Measurements from ENCODE around the gene PUM1.
"Not testable (repeated sequence)": the region's sequence is repeated elsewhere in the genome, so short reads cannot be mapped to it uniquely, and the experiment has no call there.

PUM1 gene

GRCh38 chr1:31095985-31096384 lies 30.5 kb upstream of the PUM1 start:
- Histone ChIP-seq H3K27me3 (replicated peaks; ENCODE audit: control insufficient read depth, insufficient read depth, low read length) (no peaks in the 10 kb centered on the region), H3K9ac (ENCODE audit: low read length) (no peak overlapping the region), H3K9me3 (ENCODE audit: control insufficient read depth, low read length) (no peaks in the 10 kb centered on the region), H3K4me1 (ENCODE audit: control insufficient read depth, insufficient read depth, low read length) (peaks cover 18% of the 10 kb centered on the region), H3K4me3 (ENCODE audit: low read length) (no peak overlapping the region), H3K36me3 (ENCODE audit: control insufficient read depth, insufficient read depth, low read length, severe bottlenecking) (no peaks in the 10 kb centered on the region)
- no peak for DNase-seq (ENCODE audit: low read depth)

DNA sequence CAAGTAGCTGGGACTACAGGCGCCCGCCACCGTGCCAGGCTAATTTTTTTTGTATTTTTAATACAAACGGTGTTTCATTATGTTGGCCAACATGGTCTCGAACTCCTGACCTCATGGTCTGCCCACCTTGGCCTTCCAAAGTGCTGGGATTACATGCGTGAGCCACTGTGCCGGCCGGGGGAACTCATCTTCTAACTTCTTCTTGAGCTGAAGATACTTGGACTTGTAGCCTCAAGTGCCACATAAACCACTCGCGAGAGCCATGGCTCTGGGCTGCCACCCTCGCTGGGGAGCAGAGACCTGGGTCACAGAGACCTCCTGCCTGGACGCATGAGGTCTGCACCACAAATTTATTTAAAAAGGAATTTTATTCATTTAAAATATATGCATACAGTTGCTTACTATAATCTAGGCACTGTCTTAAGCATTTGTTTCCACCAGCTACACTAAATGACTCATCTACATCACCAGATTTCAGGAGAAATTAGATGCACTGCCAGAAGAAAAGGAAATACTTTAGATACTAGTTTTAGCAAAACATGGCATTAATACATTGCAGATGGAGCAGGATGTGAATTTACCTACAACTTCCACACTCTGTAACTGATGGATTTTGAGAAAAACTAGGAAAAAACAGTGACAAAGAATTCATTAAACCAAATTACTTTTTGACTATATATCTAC lies 29.9 kb upstream of the PUM1 start:
- Histone ChIP-seq H3K9me3 (ENCODE audit: control insufficient read depth, low read length) (no peaks in the 10 kb centered on the region), H3K9ac (ENCODE audit: low read length) (no peak overlapping the region), H3K27me3 (replicated peaks; ENCODE audit: control insufficient read depth, insufficient read depth, low read length) (no peaks in the 10 kb centered on the region), H3K4me1 (ENCODE audit: control insufficient read depth, insufficient read depth, low read length) (peaks cover 12% of the 10 kb centered on the region), H3K36me3 (ENCODE audit: control insufficient read depth, insufficient read depth, low read length, severe bottlenecking) (no peaks in the 10 kb centered on the region), H3K4me3 (ENCODE audit: low read length) (no peak overlapping the region)
- DNase-seq (ENCODE audit: low read depth), result peak; percentile 78

GRCh38 chr1:31088081-31088480 lies 22.6 kb upstream of the PUM1 start:
- not testable (repeated sequence) for H3K36me3 ChIP-seq (ENCODE audit: control insufficient read depth, insufficient read depth, low read length, severe bottlenecking); H3K4me1 ChIP-seq (ENCODE audit: control insufficient read depth, insufficient read depth, low read length); DNase-seq (ENCODE audit: low read depth); H3K4me3 ChIP-seq (ENCODE audit: low read length); H3K9me3 ChIP-seq (ENCODE audit: control insufficient read depth, low read length); H3K27me3 ChIP-seq (replicated peaks; ENCODE audit: control insufficient read depth, insufficient read depth, low read length); H3K9ac ChIP-seq (ENCODE audit: low read length)

DNA sequence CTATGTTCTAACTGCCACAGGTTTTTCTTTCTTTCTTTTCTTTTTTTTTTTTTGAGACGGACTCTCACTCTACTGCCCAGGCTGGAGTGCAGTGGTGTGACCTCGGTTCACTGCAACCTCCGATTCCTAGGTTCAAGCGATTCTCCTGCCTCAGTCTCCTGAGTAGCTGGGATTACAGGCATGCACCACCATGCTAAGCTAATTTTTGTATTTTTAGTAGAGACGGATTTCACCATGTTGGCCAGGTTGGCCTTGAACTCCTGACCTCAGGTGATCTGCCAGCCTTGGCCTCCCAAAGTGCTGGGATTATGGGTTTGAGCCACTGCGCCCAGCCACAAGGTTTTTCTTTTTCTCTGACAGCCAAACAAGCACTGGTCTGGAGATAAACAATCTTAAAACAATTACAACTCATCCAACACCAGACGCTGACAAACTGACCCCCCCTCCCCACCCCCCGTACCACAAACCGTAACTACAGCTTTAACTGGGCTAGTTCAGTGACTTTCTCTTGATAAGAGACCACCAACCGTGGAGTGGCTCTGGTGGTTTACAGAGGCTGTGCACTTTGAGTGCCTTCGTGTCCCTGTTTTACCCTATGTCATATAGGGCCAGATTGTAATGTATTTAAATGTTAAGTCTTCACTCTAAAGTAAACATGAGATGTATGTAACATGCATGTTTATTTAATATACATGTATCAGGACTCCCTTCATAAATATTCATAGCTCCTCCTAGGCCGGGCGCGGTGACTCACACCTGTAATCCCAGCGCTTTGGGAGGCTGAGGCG lies 19.5 kb upstream of the PUM1 start:
- Histone ChIP-seq H3K9ac (ENCODE audit: low read length) (no peak overlapping the region), H3K36me3 (ENCODE audit: control insufficient read depth, insufficient read depth, low read length, severe bottlenecking) (no peaks in the 10 kb centered on the region), H3K4me3 (ENCODE audit: low read length) (no peak overlapping the region), H3K9me3 (ENCODE audit: control insufficient read depth, low read length) (no peaks in the 10 kb centered on the region), H3K27me3 (replicated peaks; ENCODE audit: control insufficient read depth, insufficient read depth, low read length) (no peaks in the 10 kb centered on the region), H3K4me1 (ENCODE audit: control insufficient read depth, insufficient read depth, low read length) (no peaks in the 10 kb centered on the region)
- DNase-seq (ENCODE audit: low read depth), result no peak

- H3K4me1 ChIP-seq (ENCODE audit: control insufficient read depth, insufficient read depth, low read length), result no peaks in the 10 kb centered on the region
- no peaks in the 10 kb centered on the region for H3K27me3 ChIP-seq (replicated peaks; ENCODE audit: control insufficient read depth, insufficient read depth, low read length)
- H3K9ac ChIP-seq (ENCODE audit: low read length), result no peak overlapping the region
- no peak overlapping the region for H3K4me3 ChIP-seq (ENCODE audit: low read length)
- no peaks in the 10 kb centered on the region for H3K9me3 ChIP-seq (ENCODE audit: control insufficient read depth, low read length)
- no peak for DNase-seq (ENCODE audit: low read depth)
- H3K36me3 ChIP-seq (ENCODE audit: control insufficient read depth, insufficient read depth, low read length, severe bottlenecking), result no peaks in the 10 kb centered on the region
Measured at GRCh38 chr1:31082385-31082784, 16.9 kb upstream of the PUM1 start.

DNA sequence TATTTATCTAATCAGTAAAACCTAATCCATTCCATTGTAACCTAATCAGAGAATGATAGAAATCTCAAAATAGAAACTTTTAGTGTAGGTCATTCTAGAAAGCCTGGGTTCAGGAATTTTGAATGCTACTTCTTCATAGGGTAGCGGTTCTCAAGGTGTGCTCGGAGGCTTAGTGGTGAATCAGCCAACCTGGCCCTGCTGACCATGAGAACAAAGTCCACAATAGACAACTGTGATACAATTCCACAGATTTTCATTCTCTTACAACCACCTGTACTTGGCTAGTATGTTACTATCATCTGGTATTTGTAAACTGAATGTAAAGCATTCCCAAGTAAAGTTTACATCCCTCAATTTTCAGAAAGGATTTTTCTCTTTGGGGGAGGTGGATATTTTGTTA lies 7.5 kb upstream of the PUM1 start:
- Histone ChIP-seq H3K9ac (ENCODE audit: low read length) (no peak overlapping the region), H3K9me3 (ENCODE audit: control insufficient read depth, low read length) (no peaks in the 10 kb centered on the region), H3K4me3 (ENCODE audit: low read length) (no peak overlapping the region), H3K27me3 (replicated peaks; ENCODE audit: control insufficient read depth, insufficient read depth, low read length) (no peaks in the 10 kb centered on the region), H3K4me1 (ENCODE audit: control insufficient read depth, insufficient read depth, low read length) (no peaks in the 10 kb centered on the region), H3K36me3 (ENCODE audit: control insufficient read depth, insufficient read depth, low read length, severe bottlenecking) (no peaks in the 10 kb centered on the region)
- no peak for DNase-seq (ENCODE audit: low read depth)

GRCh38 chr1:31072304-31072746 lies 6.8 kb upstream of the PUM1 start:
- Histone ChIP-seq H3K9me3 (ENCODE audit: control insufficient read depth, low read length) (no peaks in the 10 kb centered on the region), H3K36me3 (ENCODE audit: control insufficient read depth, insufficient read depth, low read length, severe bottlenecking) (no peaks in the 10 kb centered on the region), H3K9ac (ENCODE audit: low read length) (no peak overlapping the region), H3K27me3 (replicated peaks; ENCODE audit: control insufficient read depth, insufficient read depth, low read length) (no peaks in the 10 kb centered on the region), H3K4me3 (ENCODE audit: low read length) (no peak overlapping the region), H3K4me1 (ENCODE audit: control insufficient read depth, insufficient read depth, low read length) (no peaks in the 10 kb centered on the region)
- DNase-seq (ENCODE audit: low read depth), result no peak

DNA sequence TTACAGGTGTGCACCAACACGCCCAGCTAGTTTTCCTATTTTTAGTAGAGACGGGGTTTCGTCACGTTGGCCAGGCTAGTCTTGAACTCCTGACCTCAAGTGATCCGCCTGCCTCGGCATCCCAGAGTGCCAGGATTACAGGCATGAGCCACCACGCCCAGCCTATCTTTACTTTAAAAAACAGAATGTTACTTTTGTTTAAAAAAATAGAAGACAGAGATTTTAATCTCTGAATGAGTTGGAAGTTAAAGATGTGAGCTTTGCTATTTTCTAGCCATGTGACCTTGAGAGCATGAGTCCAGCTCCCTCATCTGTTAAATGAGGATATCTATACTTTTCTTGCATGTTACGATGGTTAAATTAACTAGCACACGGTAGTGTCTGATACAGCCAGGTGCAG lies 3.9 kb upstream of the PUM1 start:
- H3K4me1 ChIP-seq (ENCODE audit: control insufficient read depth, insufficient read depth, low read length), result no peaks in the 10 kb centered on the region
- no peak for DNase-seq (ENCODE audit: low read depth)

DNA sequence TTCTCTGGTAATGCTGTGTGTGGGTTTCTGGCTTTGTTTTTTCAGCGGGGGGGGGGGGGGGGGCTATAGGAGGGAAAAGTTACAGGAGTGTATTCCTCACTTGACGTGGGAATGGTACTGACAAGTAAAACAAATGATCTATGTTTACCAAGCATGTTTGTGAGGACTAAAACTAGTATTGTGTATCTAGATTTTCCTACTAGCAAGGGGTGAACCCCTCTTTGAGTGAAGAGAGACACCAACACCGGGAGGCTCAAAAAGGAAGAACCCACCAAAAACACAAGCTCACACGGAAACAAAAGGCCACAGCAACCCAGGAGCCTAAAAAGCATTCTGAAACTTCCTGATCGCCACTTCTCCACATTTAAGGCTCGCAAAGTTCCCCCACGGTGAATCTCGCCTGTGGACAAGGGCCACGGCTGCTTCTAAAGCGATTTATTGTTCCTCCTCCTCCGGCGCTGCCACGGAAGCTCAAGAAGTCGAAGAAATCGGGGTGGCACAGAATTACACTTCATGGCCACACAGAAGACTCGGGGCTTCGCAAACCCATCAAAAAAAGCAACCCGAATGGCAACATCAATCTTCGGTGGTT lies 703 bp downstream of the PUM1 start:
- Histone ChIP-seq H3K9ac (ENCODE audit: low read length) (peak overlapping the region; percentile 100), H3K27me3 (replicated peaks; ENCODE audit: control insufficient read depth, insufficient read depth, low read length) (no peaks in the 10 kb centered on the region), H3K36me3 (ENCODE audit: control insufficient read depth, insufficient read depth, low read length, severe bottlenecking) (no peaks in the 10 kb centered on the region), H3K4me3 (ENCODE audit: low read length) (peak overlapping the region; percentile 100), H3K4me1 (ENCODE audit: control insufficient read depth, insufficient read depth, low read length) (peaks cover 21% of the 10 kb centered on the region), H3K9me3 (ENCODE audit: control insufficient read depth, low read length) (no peaks in the 10 kb centered on the region)
- peak; percentile 51 for DNase-seq (ENCODE audit: low read depth)

More for the DNA sequence above, 3.9 kb upstream of the PUM1 start:
- H3K36me3 ChIP-seq (ENCODE audit: control insufficient read depth, insufficient read depth, low read length, severe bottlenecking), result no peaks in the 10 kb centered on the region
- H3K4me3 ChIP-seq (ENCODE audit: low read length), result no peak overlapping the region
- H3K9ac ChIP-seq (ENCODE audit: low read length), result no peak overlapping the region
- H3K27me3 ChIP-seq (replicated peaks; ENCODE audit: control insufficient read depth, insufficient read depth, low read length), result no peaks in the 10 kb centered on the region
- no peaks in the 10 kb centered on the region for H3K9me3 ChIP-seq (ENCODE audit: control insufficient read depth, low read length)

GRCh38 chr1:31064111-31064717 lies 1.3 kb downstream of the PUM1 start:
- no peaks in the 10 kb centered on the region for H3K27me3 ChIP-seq (replicated peaks; ENCODE audit: control insufficient read depth, insufficient read depth, low read length)
- no peaks in the 10 kb centered on the region for H3K9me3 ChIP-seq (ENCODE audit: control insufficient read depth, low read length)
- peaks cover 21% of the 10 kb centered on the region for H3K4me1 ChIP-seq (ENCODE audit: control insufficient read depth, insufficient read depth, low read length)
- H3K36me3 ChIP-seq (ENCODE audit: control insufficient read depth, insufficient read depth, low read length, severe bottlenecking), result peaks cover 2% of the 10 kb centered on the region
- H3K4me3 ChIP-seq (ENCODE audit: low read length), result peak overlapping the region; percentile 100
- DNase-seq (ENCODE audit: low read depth), result peak; percentile 43
- H3K9ac ChIP-seq (ENCODE audit: low read length), result peak overlapping the region; percentile 100

- peaks cover 21% of the 10 kb centered on the region for H3K4me1 ChIP-seq (ENCODE audit: control insufficient read depth, insufficient read depth, low read length)
- peak; percentile 43 for DNase-seq (ENCODE audit: low read depth)
- peaks cover 8% of the 10 kb centered on the region for H3K36me3 ChIP-seq (ENCODE audit: control insufficient read depth, insufficient read depth, low read length, severe bottlenecking)
- H3K9ac ChIP-seq (ENCODE audit: low read length), result peak overlapping the region; percentile 100
- H3K9me3 ChIP-seq (ENCODE audit: control insufficient read depth, low read length), result no peaks in the 10 kb centered on the region
- H3K27me3 ChIP-seq (replicated peaks; ENCODE audit: control insufficient read depth, insufficient read depth, low read length), result no peaks in the 10 kb centered on the region
- H3K4me3 ChIP-seq (ENCODE audit: low read length), result peak overlapping the region; percentile 100
Measured at GRCh38 chr1:31063631-31064030, 1.9 kb downstream of the PUM1 start.

All from adipocyte (in vitro differentiated cells).